Stomach (tissue), 9 donors: Measurements from ENCODE around the gene CELA2B. TPM values are rescaled to one million over a fixed set of nuclear protein-coding genes. Genes with fewer than 3 reads are reported as not detected.
"Not testable (repeated sequence)": the region's sequence is repeated elsewhere in the genome, so short reads cannot be mapped to it uniquely, and the experiment has no call there.

ENCODE experiments used
- DNase-seq, 2 donors: peaks; one replicate each; pipeline versions ENCODE4 v3.0.0 to v3.0.0-alpha.2; 2013 to 2019
- H3K27ac ChIP-seq, 5 donors: fragments of 200-600 bp in 4 of 5; sonication (generic) in 4 of 5; one replicate each; pipeline ENCODE4 v1.5.1; 2013 to 2019; ENCODE audit warnings: mild to moderate bottlenecking in 1 of 5, moderate library complexity in 1 of 5
- H3K27me3 ChIP-seq, 3 donors: fragments of 200-600 bp; sonication (generic); one replicate each; pipeline ENCODE4 v1.5.1; 2017 to 2019; ENCODE audit warnings: mixed run types in 1 of 3
- H3K36me3 ChIP-seq, 4 donors: fragments of 200-600 bp; sonication (generic); 1 replicate in 3 of 4; 2 replicates in 1 of 4; pipeline ENCODE4 v1.5.1; 2016 to 2019
- H3K4me1 ChIP-seq, 4 donors: fragments of 200-600 bp; sonication (generic); one replicate each; pipeline ENCODE4 v1.5.1; 2016 to 2019
- H3K4me3 ChIP-seq, 4 donors: fragments of 200-600 bp; sonication (generic) in 3 of 4; one replicate each; pipeline ENCODE4 v1.5.1; 2016 to 2019; ENCODE audit warnings: mild to moderate bottlenecking in 1 of 4
- H3K9me3 ChIP-seq, 4 donors: fragments of 200-600 bp; sonication (generic); one replicate each; pipeline ENCODE4 v1.5.1; 2016 to 2019
- CTCF ChIP-seq, 7 experiments: fragments of 450-650 bp in 4 of 7; fragments of 200-600 bp in 3 of 7; sonication (generic) in 3 of 7; IDR thresholded peaks; one replicate each; pipeline ENCODE4 v1.5.1; 2016 to 2019; ENCODE audit warnings: antibody characterized with exemption in 7 of 7, control low read depth in 2 of 7, mild to moderate bottlenecking in 1 of 7
- EP300 ChIP-seq: sonication (generic); formaldehyde crosslinking; IDR thresholded peaks from one replicate; pipeline ENCODE4 v1.6.1; 2017; ENCODE audit warnings: antibody characterized with exemption
- POLR2A ChIP-seq, 4 donors: fragments of 450-650 bp; IDR thresholded peaks; one replicate each; pipeline ENCODE4 v1.6.1; 2016; ENCODE audit warnings: antibody characterized with exemption in 4 of 4, control low read depth in 2 of 4, mild to moderate bottlenecking in 1 of 4, moderate library complexity in 1 of 4
- POLR2AphosphoS5 ChIP-seq, 3 donors: sonication (generic); formaldehyde crosslinking; IDR thresholded peaks; one replicate each; pipeline ENCODE4 v1.6.1; 2016; ENCODE audit warnings: antibody characterized with exemption in 3 of 3
- WGBS, 5 donors: extraction: QIAGEN DNeasy Blood & Tissue Kit in 3 of 5; methylation state at CpG; one replicate each; pipeline versions ENCODE4 v1.1.5 to v1.1.7; 2013 to 2018; 5-methylcytosine and 5-hydroxymethylcytosine counted together
- intact Hi-C: fragments of 100-400 bp; cut with DNase I; formaldehyde crosslinking; loops from one replicate; pipeline ENCODE4 v1.15.1; 2023; ENCODE audit warnings: low total_unique reads
- polyA plus RNA-seq, 3 donors: library from polyadenylated mRNA; stranded (reverse); fragments of 200-250 nt; gene quantifications; one replicate each; pipeline ENCODE4 v1.2.3, GENCODE V29; 2013
- total RNA-seq, 5 donors: library from RNA; depleted of rRNA; stranded (reverse); fragments of >200 nt; gene quantifications; one replicate each; pipeline versions ENCODE4 v1.1.0 to v1.2.3, GENCODE V29; 2014 to 2016
- donor health status: healthy with polysubstance abuse.
- donor health status: Bipolar disorder and iron deficiency.
- donor health status: healthy.

CELA2B gene
- total and polyA plus RNA-seq, 8 donors: not detected

GRCh38 chr1:15468145-15468544, 7.8 kb upstream of the CELA2B start:
- intact Hi-C loops: no loop called here
- TF ChIP-seq POLR2AphosphoS5 (IDR thresholded peaks at IDR 0.05) (no peak), CTCF (IDR thresholded peaks at IDR 0.05) (no peak), EP300 (no peak), POLR2A (IDR thresholded peaks at IDR 0.05) (no peak)
- H3K36me3 ChIP-seq: no peaks in the 10 kb centered on the region

DNA sequence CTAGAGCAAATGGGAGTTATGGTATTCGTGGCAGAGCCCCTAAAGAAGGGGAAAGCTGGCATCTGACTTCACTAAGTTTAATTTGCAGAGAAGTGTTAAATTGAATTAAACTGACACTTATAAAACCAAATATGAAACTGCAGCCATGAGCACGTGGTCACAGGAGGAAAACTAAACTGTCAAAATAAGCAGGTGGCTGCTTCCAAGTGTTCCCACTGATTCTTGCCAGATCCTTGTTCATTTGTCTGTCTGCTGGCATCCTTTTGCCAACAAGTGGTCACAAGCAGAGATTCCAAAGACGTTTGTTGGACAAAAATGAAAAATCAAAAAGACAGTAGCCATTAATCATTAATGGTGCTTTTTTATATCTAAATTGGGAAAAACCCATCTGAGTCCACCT, 6.5 kb upstream of the CELA2B start:
- H3K4me3 ChIP-seq: no peak overlapping the region
- H3K36me3 ChIP-seq: no peaks in the 10 kb centered on the region
- no peaks in the 10 kb centered on the region for H3K9me3 ChIP-seq
- no peak for DNase-seq
- intact Hi-C loops: no loop called here
- no peak overlapping the region for H3K27ac ChIP-seq
- peaks cover 0 to 6% (median 0%) of the 10 kb centered on the region in 4 donors for H3K4me1 ChIP-seq
- no peaks in the 10 kb centered on the region for H3K27me3 ChIP-seq
- WGBS, 5 donors: 38 to 61% (median 55%) methylated on average over 3 of the region's 3 CpGs
- no peak for TF ChIP-seq POLR2AphosphoS5 (IDR thresholded peaks at IDR 0.05)
- no peak for TF ChIP-seq POLR2A (IDR thresholded peaks at IDR 0.05)
- no peak for TF ChIP-seq EP300
- no peak for TF ChIP-seq CTCF (IDR thresholded peaks at IDR 0.05)

More at GRCh38 chr1:15468145-15468544, 7.8 kb upstream of the CELA2B start:
- Histone ChIP-seq H3K4me1 (peaks cover 0 to 6% (median 0%) of the 10 kb centered on the region in 4 donors), H3K9me3 (no peaks in the 10 kb centered on the region), H3K27me3 (no peaks in the 10 kb centered on the region), H3K4me3 (no peak overlapping the region), H3K27ac (no peak overlapping the region)
- DNase-seq: no peak

- peak in 1 of 2 donors; percentile 30 for DNase-seq
- WGBS, 5 donors: 74 to 92% (median 85%) methylated on average over 7 to 9 of the region's 9 CpGs
- H3K4me3 ChIP-seq, H3K4me1 ChIP-seq, H3K27me3 ChIP-seq, H3K27ac ChIP-seq, H3K9me3 ChIP-seq, intact Hi-C loops, H3K36me3 ChIP-seq: not testable (repeated sequence)
Measured at GRCh38 chr1:15469821-15470448, 6.0 kb upstream of the CELA2B start.

- H3K4me3 ChIP-seq, H3K4me1 ChIP-seq, H3K27ac ChIP-seq, H3K36me3 ChIP-seq, DNase-seq, H3K9me3 ChIP-seq, H3K27me3 ChIP-seq, intact Hi-C loops: not testable (repeated sequence)
- 88 to 98% (median 91%) methylated on average over 5 of the region's 5 CpGs for WGBS, 5 donors
Measured at GRCh38 chr1:15471067-15471466, 4.8 kb upstream of the CELA2B start.

DNA sequence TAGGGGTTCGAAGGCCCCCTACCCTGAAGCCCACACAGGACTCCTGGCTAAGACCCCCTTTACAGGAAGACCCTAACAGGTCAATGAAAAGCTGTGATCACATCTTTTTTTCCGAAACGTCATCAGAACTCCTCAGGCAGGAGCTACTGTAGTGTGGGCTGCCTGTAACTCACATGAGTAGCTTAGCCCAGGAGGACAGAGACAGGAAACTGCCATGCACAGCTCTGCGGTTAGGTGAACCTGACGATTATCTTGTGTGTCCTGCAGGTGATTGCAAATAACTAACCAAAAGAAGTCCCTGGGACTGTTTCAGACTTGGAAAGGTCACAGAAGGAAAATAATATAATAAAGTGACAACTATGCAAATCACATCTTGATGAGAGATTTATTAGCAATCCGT, 4.2 kb upstream of the CELA2B start:
- H3K4me1 ChIP-seq, intact Hi-C loops, H3K4me3 ChIP-seq, H3K36me3 ChIP-seq, DNase-seq, H3K9me3 ChIP-seq, H3K27me3 ChIP-seq, H3K27ac ChIP-seq: not testable (repeated sequence)
- 76 to 85% (median 77%) methylated on average over 6 of the region's 6 CpGs for WGBS, 5 donors

- no peak for DNase-seq
- 86 to 100% (median 89%) methylated on average over 5 to 11 of the region's 11 CpGs for WGBS, 5 donors
- intact Hi-C loops: no loop called here
- Histone ChIP-seq H3K4me3 (no peak overlapping the region), H3K27ac (no peak overlapping the region), H3K9me3 (no peaks in the 10 kb centered on the region), H3K36me3 (no peaks in the 10 kb centered on the region), H3K4me1 (peaks cover 0 to 6% (median 0%) of the 10 kb centered on the region in 4 donors), H3K27me3 (no peaks in the 10 kb centered on the region)
- no peak for TF ChIP-seq POLR2AphosphoS5 (IDR thresholded peaks at IDR 0.05)
- TF ChIP-seq CTCF (IDR thresholded peaks at IDR 0.05): no peak
- TF ChIP-seq POLR2A (IDR thresholded peaks at IDR 0.05): no peak
- no peak for TF ChIP-seq EP300
Measured at GRCh38 chr1:15472587-15472986, 3.3 kb upstream of the CELA2B start.
